Mesendoderm (in vitro differentiated cells): ENCODE measurements around the gene OIT3. TPM values are rescaled to one million over a fixed set of nuclear protein-coding genes. Genes with fewer than 3 reads are reported as not detected.

Experiments
- DNase-seq: peaks from one replicate; pipeline ENCODE4 v3.0.0; 2013
- H2AK5ac ChIP-seq: 2 replicates; pipeline ENCODE4 v1.6.1; 2013; ENCODE audit warnings: low read length, inconsistent platforms
- H2BK120ac ChIP-seq: 2 replicates; pipeline ENCODE4 v1.6.1; 2013; ENCODE audit warnings: low read depth, mild to moderate bottlenecking, low read length, moderate library complexity, mixed read lengths
- H2BK15ac ChIP-seq: replicated peaks from 2 replicates; pipeline ENCODE4 v1.6.1; 2013; ENCODE audit warnings: low read depth, mild to moderate bottlenecking, moderate library complexity
- H2BK5ac ChIP-seq: 2 replicates; pipeline ENCODE4 v1.6.1; 2013; ENCODE audit warnings: low read length, inconsistent platforms
- H3K18ac ChIP-seq: 2 replicates; pipeline ENCODE4 v1.6.1; 2013; ENCODE audit warnings: mild to moderate bottlenecking, low read length, mixed read lengths
- H3K23ac ChIP-seq: one replicate; pipeline ENCODE4 v1.6.1; 2013; ENCODE audit warnings: low read length
- H3K27ac ChIP-seq: 2 replicates; pipeline ENCODE4 v1.5.1; 2013; ENCODE audit warnings: low read depth, mild to moderate bottlenecking, inconsistent platforms, low read length, moderate library complexity
- H3K27me3 ChIP-seq: 2 replicates; pipeline ENCODE4 v1.6.1; 2013; ENCODE audit warnings: low read length, control low read depth, mild to moderate bottlenecking, inconsistent platforms; ENCODE audit not compliant: insufficient read depth, poor library complexity
- H3K36me3 ChIP-seq: 2 replicates; pipeline ENCODE4 v1.6.1; 2013; ENCODE audit warnings: low read length, inconsistent platforms; ENCODE audit not compliant: control insufficient read depth, insufficient read depth
- H3K4ac ChIP-seq: one replicate; pipeline ENCODE4 v1.6.1; 2013; ENCODE audit warnings: low read depth, mild to moderate bottlenecking, low read length, moderate library complexity
- H3K4me1 ChIP-seq: 2 replicates; pipeline ENCODE4 v1.6.1; 2013; ENCODE audit warnings: low read depth, low read length, inconsistent platforms; ENCODE audit not compliant: control insufficient read depth
- H3K4me2 ChIP-seq: 2 replicates; pipeline ENCODE4 v1.6.1; 2013; ENCODE audit warnings: low read length
- H3K4me3 ChIP-seq: 2 replicates; pipeline ENCODE4 v1.5.1; 2013; ENCODE audit warnings: mild to moderate bottlenecking, low read length
- H3K56ac ChIP-seq: one replicate; pipeline ENCODE4 v1.6.1; 2013; ENCODE audit warnings: low read length
- H3K79me1 ChIP-seq: 2 replicates; pipeline ENCODE4 v1.6.1; 2013; ENCODE audit warnings: low read length, inconsistent platforms
- H3K79me2 ChIP-seq: 2 replicates; pipeline ENCODE4 v1.6.1; 2013; ENCODE audit warnings: mild to moderate bottlenecking, low read length; ENCODE audit not compliant: control insufficient read depth, insufficient read depth
- H3K9ac ChIP-seq: 2 replicates; pipeline ENCODE4 v1.6.1; 2013; ENCODE audit warnings: low read length, inconsistent platforms
- H4K5ac ChIP-seq: one replicate; pipeline ENCODE4 v1.6.1; 2013; ENCODE audit warnings: low read length
- H4K8ac ChIP-seq: one replicate; pipeline ENCODE4 v1.6.1; 2013; ENCODE audit warnings: low read depth, mild to moderate bottlenecking, control low read depth, low read length, moderate library complexity
- WGBS: extraction: QIAGEN DNeasy Blood & Tissue Kit; methylation state at CpG from one replicate; pipeline ENCODE4 v1.1.7; 2013; ENCODE audit warnings: low lambda C conversion rate, missing lambda C conversion rate; ENCODE audit not compliant: insufficient coverage; ENCODE audit errors: extremely low coverage; 5-methylcytosine and 5-hydroxymethylcytosine counted together
- polyA plus RNA-seq, 2 experiments: library from polyadenylated mRNA; stranded (reverse); fragments of 200-250 nt; gene quantifications; one replicate each; pipeline ENCODE4 v1.2.3, GENCODE V29; 2013

OIT3 gene
- not detected for polyA plus RNA-seq (2013, experiment 1 of 2)
- not detected for polyA plus RNA-seq (2013, experiment 2 of 2)

- no peaks in the 10 kb centered on the region for H3K79me2 ChIP-seq
- no peaks in the 10 kb centered on the region for H3K27me3 ChIP-seq
- H3K4me2 ChIP-seq = no peak within 1 kb of the TSS
- no CpG with 5 or more reads among the region's 4 CpGs for WGBS
- H2BK15ac ChIP-seq = no peak within 1 kb of the TSS
- no peak within 1 kb of the TSS for H3K4me3 ChIP-seq
- H3K18ac ChIP-seq = no peak within 1 kb of the TSS
- no peak within 1 kb of the TSS for H3K4ac ChIP-seq
- H2BK5ac ChIP-seq = no peak within 1 kb of the TSS
- H3K56ac ChIP-seq = no peak within 1 kb of the TSS
- no peak within 1 kb of the TSS for H3K23ac ChIP-seq
- H2AK5ac ChIP-seq = no peak within 1 kb of the TSS
- DNase-seq = no peak
- H2BK120ac ChIP-seq = no peak within 1 kb of the TSS
- H3K79me1 ChIP-seq = no peaks in the 10 kb centered on the region
- no peak within 1 kb of the TSS for H4K5ac ChIP-seq
- no peak within 1 kb of the TSS for H3K27ac ChIP-seq
- no peaks in the 10 kb centered on the region for H3K4me1 ChIP-seq
- no peak within 1 kb of the TSS for H4K8ac ChIP-seq
- no peaks in the 10 kb centered on the region for H3K36me3 ChIP-seq
- H3K9ac ChIP-seq = no peak within 1 kb of the TSS
These were observed at the start of gene OIT3 for GRCh38 chr10:72893136-72893798. Gene OIT3 (plus strand): TSS chr10:72893739. CDS start chr10:72893799, 60 bp downstream.

DNA sequence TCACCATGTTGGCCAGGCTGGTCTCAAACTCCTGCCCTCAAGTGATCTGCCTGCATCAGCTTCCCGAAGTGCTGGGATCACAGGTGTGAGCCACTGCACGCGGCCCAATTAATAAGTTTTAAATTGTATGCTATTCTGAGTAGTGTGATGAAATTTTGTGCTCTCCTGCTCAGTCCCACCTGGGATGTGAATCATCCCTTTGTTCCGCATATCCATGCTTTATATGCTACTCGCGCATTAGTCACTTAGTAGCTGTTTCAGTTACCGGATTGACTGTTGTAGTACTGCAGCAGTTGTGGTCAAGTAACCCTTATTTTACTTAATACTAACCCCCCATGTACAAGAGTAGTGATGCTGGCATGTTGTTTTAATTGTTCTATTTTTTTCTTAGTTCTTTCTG is 47.3 kb upstream of the OIT3 start:
- no peak overlapping the region for H3K23ac ChIP-seq
- no peak overlapping the region for H2AK5ac ChIP-seq
- no CpG with 5 or more reads among the region's 7 CpGs for WGBS
- no peak overlapping the region for H2BK15ac ChIP-seq
- H4K5ac ChIP-seq = no peak overlapping the region
- no peaks in the 10 kb centered on the region for H3K27me3 ChIP-seq
- peaks cover 3% of the 10 kb centered on the region for H3K79me1 ChIP-seq
- H3K36me3 ChIP-seq = no peaks in the 10 kb centered on the region
- H3K18ac ChIP-seq = no peak overlapping the region
- no peaks in the 10 kb centered on the region for H3K79me2 ChIP-seq
- no peak overlapping the region for H3K27ac ChIP-seq
- H3K4me3 ChIP-seq = no peak overlapping the region
- no peak overlapping the region for H2BK120ac ChIP-seq
- no peak overlapping the region for H2BK5ac ChIP-seq
- no peak for DNase-seq
- no peak overlapping the region for H3K4me2 ChIP-seq
- no peak overlapping the region for H3K9ac ChIP-seq
- no peak overlapping the region for H3K56ac ChIP-seq
- no peak overlapping the region for H3K4ac ChIP-seq
- H3K4me1 ChIP-seq = no peaks in the 10 kb centered on the region
- no peak overlapping the region for H4K8ac ChIP-seq

DNA sequence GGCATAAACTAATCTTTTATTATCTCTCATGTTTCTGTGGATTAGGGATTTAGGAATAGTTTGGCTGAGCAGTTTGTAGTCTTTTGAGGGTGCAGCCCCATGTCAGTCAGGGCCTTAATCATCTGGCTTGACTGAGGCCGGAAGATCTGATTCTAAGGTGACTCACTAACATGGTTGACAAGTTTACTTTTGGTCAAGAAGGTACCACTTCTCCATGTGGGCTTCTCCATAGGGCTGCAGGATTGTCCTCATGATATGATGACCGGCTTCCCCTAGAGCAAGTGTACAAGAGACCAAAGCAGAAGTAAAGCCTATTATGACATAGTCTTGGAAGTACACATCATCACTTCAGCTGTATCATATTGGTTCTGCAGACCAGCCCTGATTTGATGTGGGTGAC is 45.9 kb upstream of the OIT3 start:
- no peak overlapping the region for H3K4ac ChIP-seq
- DNase-seq = no peak

GRCh38 chr10:72850861-72851260 is 42.7 kb upstream of the OIT3 start:
- Histone ChIP-seq H3K27me3 (no peaks in the 10 kb centered on the region), H3K9ac (no peak overlapping the region), H3K56ac (no peak overlapping the region), H3K27ac (no peak overlapping the region), H2AK5ac (no peak overlapping the region), H2BK15ac (no peak overlapping the region), H3K4me2 (no peak overlapping the region), H3K4me3 (no peak overlapping the region), H3K18ac (no peak overlapping the region), H3K4me1 (no peaks in the 10 kb centered on the region), H4K5ac (no peak overlapping the region), H3K79me1 (peaks cover 3% of the 10 kb centered on the region), H3K4ac (no peak overlapping the region), H4K8ac (no peak overlapping the region), H3K36me3 (no peaks in the 10 kb centered on the region), H3K79me2 (no peaks in the 10 kb centered on the region), H2BK5ac (no peak overlapping the region), H2BK120ac (no peak overlapping the region), H3K23ac (no peak overlapping the region)
- no CpG with 5 or more reads among the region's 2 CpGs for WGBS
- no peak for DNase-seq

More for the DNA sequence above, 45.9 kb upstream of the OIT3 start:
- no peaks in the 10 kb centered on the region for H3K27me3 ChIP-seq
- WGBS = no CpG with 5 or more reads among the region's 2 CpGs
- H3K27ac ChIP-seq = no peak overlapping the region
- H3K18ac ChIP-seq = no peak overlapping the region
- H2BK15ac ChIP-seq = no peak overlapping the region
- peaks cover 3% of the 10 kb centered on the region for H3K79me1 ChIP-seq
- no peaks in the 10 kb centered on the region for H3K4me1 ChIP-seq
- H2AK5ac ChIP-seq = no peak overlapping the region
- H3K56ac ChIP-seq = no peak overlapping the region
- H3K4me2 ChIP-seq = no peak overlapping the region
- H3K9ac ChIP-seq = no peak overlapping the region
- H3K4me3 ChIP-seq = no peak overlapping the region
- no peak overlapping the region for H2BK5ac ChIP-seq
- no peak overlapping the region for H3K23ac ChIP-seq
- no peaks in the 10 kb centered on the region for H3K79me2 ChIP-seq
- no peak overlapping the region for H4K8ac ChIP-seq
- H3K36me3 ChIP-seq = no peaks in the 10 kb centered on the region
- no peak overlapping the region for H4K5ac ChIP-seq
- H2BK120ac ChIP-seq = no peak overlapping the region

DNA sequence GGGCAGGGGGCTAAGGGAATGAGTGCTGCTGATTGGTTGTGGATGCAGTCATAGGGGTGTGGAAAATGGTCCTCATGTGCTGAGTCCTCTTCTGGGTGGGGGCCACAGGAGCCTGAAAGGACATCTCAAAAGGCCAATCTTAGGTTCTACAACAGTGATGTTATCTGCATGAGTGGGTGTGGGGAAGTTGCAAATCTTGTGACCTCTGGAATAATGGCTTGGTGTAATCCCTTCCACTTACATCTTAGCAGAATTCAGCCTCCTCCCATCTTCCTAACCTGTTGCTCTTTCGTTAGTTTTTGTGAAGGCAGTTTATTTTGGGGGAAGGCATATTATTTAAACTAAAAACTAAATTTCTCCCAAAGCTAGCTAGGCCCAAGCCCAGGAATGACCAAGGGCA is 42.0 kb upstream of the OIT3 start:
- Histone ChIP-seq H3K4me3 (no peak overlapping the region), H2BK15ac (no peak overlapping the region), H3K4me2 (no peak overlapping the region), H3K36me3 (no peaks in the 10 kb centered on the region), H3K79me1 (peaks cover 3% of the 10 kb centered on the region), H3K27me3 (no peaks in the 10 kb centered on the region), H3K27ac (no peak overlapping the region), H4K8ac (no peak overlapping the region), H3K56ac (no peak overlapping the region), H2AK5ac (no peak overlapping the region), H3K4me1 (no peaks in the 10 kb centered on the region), H2BK5ac (no peak overlapping the region), H3K23ac (no peak overlapping the region), H3K9ac (no peak overlapping the region), H3K79me2 (no peaks in the 10 kb centered on the region), H4K5ac (no peak overlapping the region), H3K4ac (no peak overlapping the region), H2BK120ac (no peak overlapping the region), H3K18ac (no peak overlapping the region)
- no peak for DNase-seq
- WGBS = no CpG with 5 or more reads among the region's 1 CpG

GRCh38 chr10:72852508-72852907 is 41.0 kb upstream of the OIT3 start:
- Histone ChIP-seq H3K4me2 (no peak overlapping the region), H3K4ac (no peak overlapping the region), H3K27me3 (no peaks in the 10 kb centered on the region), H3K4me3 (no peak overlapping the region), H3K18ac (no peak overlapping the region), H3K23ac (no peak overlapping the region), H4K8ac (no peak overlapping the region), H3K36me3 (no peaks in the 10 kb centered on the region), H3K56ac (no peak overlapping the region), H3K27ac (no peak overlapping the region), H3K79me2 (no peaks in the 10 kb centered on the region), H3K4me1 (no peaks in the 10 kb centered on the region), H2BK5ac (no peak overlapping the region), H3K79me1 (peaks cover 3% of the 10 kb centered on the region), H2BK120ac (no peak overlapping the region), H4K5ac (no peak overlapping the region), H2AK5ac (no peak overlapping the region), H2BK15ac (no peak overlapping the region), H3K9ac (no peak overlapping the region)
- no peak for DNase-seq
- WGBS = no CpG with 5 or more reads among the region's 2 CpGs
